HUES64 (cell line): ENCODE measurements around the gene FYN.
"Not testable (repeated sequence)": the region's sequence is repeated elsewhere in the genome, so short reads cannot be mapped to it uniquely, and the experiment has no call there.

Experiments used
- H3K27ac ChIP-seq: 2 replicates; pipeline ENCODE4 v1.7.0; 2013; ENCODE audit warnings: low read depth, low read length, inconsistent platforms
- H3K27me3 ChIP-seq: 2 replicates; pipeline ENCODE4 v1.6.1; 2013; ENCODE audit warnings: mild to moderate bottlenecking, low read length; ENCODE audit not compliant: insufficient read depth
- H3K36me3 ChIP-seq: 2 replicates; pipeline ENCODE4 v1.6.1; 2013; ENCODE audit warnings: mild to moderate bottlenecking, low read length; ENCODE audit not compliant: insufficient read depth
- H3K4me1 ChIP-seq: 2 replicates; pipeline ENCODE4 v1.6.1; 2013; ENCODE audit warnings: mild to moderate bottlenecking, low read length, moderate library complexity; ENCODE audit not compliant: insufficient read depth
- H3K4me3 ChIP-seq: 2 replicates; pipeline ENCODE4 v1.5.1; 2013; ENCODE audit warnings: mild to moderate bottlenecking, low read length, moderate library complexity
- H3K9ac ChIP-seq: 2 replicates; pipeline ENCODE4 v1.6.1; 2013; ENCODE audit warnings: mild to moderate bottlenecking, low read depth, low read length
- H3K9me3 ChIP-seq: 2 replicates; pipeline ENCODE4 v1.6.1; 2013; ENCODE audit warnings: low read depth, low read length; ENCODE audit not compliant: insufficient read depth
- WGBS: fragments of 150-250, 120-280 bp; methylation state at CpG from one replicate; pipeline ENCODE4 v1.1.7; 2013; ENCODE audit warnings: missing lambda C conversion rate; 5-methylcytosine and 5-hydroxymethylcytosine counted together

FYN gene

GRCh38 chr6:111900735-111901134 lies 27.5 kb upstream of the FYN start:
- H3K4me1 ChIP-seq, result peaks cover 14% of the 10 kb centered on the region
- no peaks in the 10 kb centered on the region for H3K9me3 ChIP-seq
- WGBS, result 90% methylated on average over 5 of the region's 5 CpGs
- no peak overlapping the region for H3K9ac ChIP-seq
- no peaks in the 10 kb centered on the region for H3K27me3 ChIP-seq
- no peak overlapping the region for H3K27ac ChIP-seq
- H3K4me3 ChIP-seq, result no peak overlapping the region
- no peaks in the 10 kb centered on the region for H3K36me3 ChIP-seq

- Histone ChIP-seq H3K9ac (no peak overlapping the region), H3K4me1 (peaks cover 14% of the 10 kb centered on the region), H3K27ac (no peak overlapping the region), H3K36me3 (no peaks in the 10 kb centered on the region), H3K9me3 (no peaks in the 10 kb centered on the region), H3K27me3 (no peaks in the 10 kb centered on the region), H3K4me3 (no peak overlapping the region)
- WGBS, result 94% methylated on average over 3 of the region's 3 CpGs
These were observed 26.3 kb upstream of the FYN start for GRCh38 chr6:111899531-111899930.

- H3K9ac ChIP-seq, result no peak overlapping the region
- WGBS, result 69% methylated on average over 4 of the region's 4 CpGs
- H3K4me3 ChIP-seq, result no peak overlapping the region
- H3K27ac ChIP-seq, result no peak overlapping the region
- H3K27me3 ChIP-seq, result no peaks in the 10 kb centered on the region
- no peaks in the 10 kb centered on the region for H3K9me3 ChIP-seq
- H3K4me1 ChIP-seq, result peaks cover 14% of the 10 kb centered on the region
- no peaks in the 10 kb centered on the region for H3K36me3 ChIP-seq
These were observed 25.2 kb upstream of the FYN start for GRCh38 chr6:111898452-111898851.

GRCh38 chr6:111894951-111895350 lies 21.7 kb upstream of the FYN start:
- Histone ChIP-seq H3K4me3 (no peak overlapping the region), H3K9me3 (no peaks in the 10 kb centered on the region), H3K4me1 (peaks cover 25% of the 10 kb centered on the region), H3K9ac (no peak overlapping the region), H3K27me3 (peaks cover 5% of the 10 kb centered on the region; the same call in 1 of the 2 replicates), H3K27ac (no peak overlapping the region), H3K36me3 (no peaks in the 10 kb centered on the region)
- WGBS, result no CpG with 5 or more reads among the region's 1 CpG

- no peak overlapping the region for H3K4me3 ChIP-seq
- no peaks in the 10 kb centered on the region for H3K9me3 ChIP-seq
- no peak overlapping the region for H3K27ac ChIP-seq
- H3K27me3 ChIP-seq, result peaks cover 5% of the 10 kb centered on the region; the same call in 1 of the 2 replicates
- peaks cover 30% of the 10 kb centered on the region for H3K4me1 ChIP-seq
- 93% methylated on average over 1 of the region's 2 CpGs for WGBS
- no peaks in the 10 kb centered on the region for H3K36me3 ChIP-seq
- H3K9ac ChIP-seq, result no peak overlapping the region
These were observed 21.0 kb upstream of the FYN start for GRCh38 chr6:111894272-111894671.

- no peak overlapping the region for H3K4me3 ChIP-seq
- WGBS, result 92% methylated on average over 4 of the region's 4 CpGs
- H3K4me1 ChIP-seq, result peaks cover 38% of the 10 kb centered on the region
These were observed 19.2 kb upstream of the FYN start for GRCh38 chr6:111892431-111892830.

GRCh38 chr6:111890988-111891387 lies 17.7 kb upstream of the FYN start:
- no peaks in the 10 kb centered on the region for H3K9me3 ChIP-seq

More at GRCh38 chr6:111892431-111892830, 19.2 kb upstream of the FYN start:
- no peaks in the 10 kb centered on the region for H3K9me3 ChIP-seq
- H3K9ac ChIP-seq, result no peak overlapping the region
- H3K36me3 ChIP-seq, result no peaks in the 10 kb centered on the region
- peaks cover 8% of the 10 kb centered on the region; the same call in 1 of the 2 replicates for H3K27me3 ChIP-seq
- H3K27ac ChIP-seq, result no peak overlapping the region

GRCh38 chr6:111888928-111889695 lies 15.9 kb upstream of the FYN start:
- H3K9ac ChIP-seq, result peak overlapping the region; percentile 2; the same call in 1 of the 2 replicates
- peak overlapping the region; percentile 47 for H3K4me3 ChIP-seq
- H3K27ac ChIP-seq, result peak overlapping the region; percentile 71
- no peaks in the 10 kb centered on the region for H3K36me3 ChIP-seq
- peaks cover 45% of the 10 kb centered on the region for H3K4me1 ChIP-seq
- peaks cover 10% of the 10 kb centered on the region; the same call in 1 of the 2 replicates for H3K27me3 ChIP-seq
- no peaks in the 10 kb centered on the region for H3K9me3 ChIP-seq
- WGBS, result 1% methylated on average over 10 of the region's 10 CpGs

More at GRCh38 chr6:111890988-111891387, 17.7 kb upstream of the FYN start:
- Histone ChIP-seq H3K36me3 (no peaks in the 10 kb centered on the region), H3K27me3 (peaks cover 10% of the 10 kb centered on the region; the same call in 1 of the 2 replicates), H3K27ac (no peak overlapping the region), H3K4me3 (no peak overlapping the region), H3K9ac (no peak overlapping the region), H3K4me1 (peaks cover 41% of the 10 kb centered on the region)

- 95% methylated on average over 2 of the region's 2 CpGs for WGBS
- peaks cover 51% of the 10 kb centered on the region for H3K4me1 ChIP-seq
- H3K9ac ChIP-seq, H3K4me3 ChIP-seq, H3K27ac ChIP-seq, H3K36me3 ChIP-seq, H3K9me3 ChIP-seq: not testable (repeated sequence)
- H3K27me3 ChIP-seq, result peaks cover 10% of the 10 kb centered on the region; the same call in 1 of the 2 replicates
These were observed 13.5 kb upstream of the FYN start for GRCh38 chr6:111886793-111887192.

- H3K9ac ChIP-seq, result no peak overlapping the region
- no peak overlapping the region for H3K27ac ChIP-seq
- no peak overlapping the region for H3K4me3 ChIP-seq
- peaks cover 6% of the 10 kb centered on the region; the same call in 1 of the 2 replicates for H3K27me3 ChIP-seq
- H3K4me1 ChIP-seq, result peaks cover 41% of the 10 kb centered on the region
- no peaks in the 10 kb centered on the region for H3K36me3 ChIP-seq
- 92% methylated on average over 3 of the region's 3 CpGs for WGBS
- no peaks in the 10 kb centered on the region for H3K9me3 ChIP-seq
These were observed 12.2 kb upstream of the FYN start for GRCh38 chr6:111885373-111886027.

- Histone ChIP-seq H3K9me3 (no peaks in the 10 kb centered on the region), H3K36me3 (no peaks in the 10 kb centered on the region), H3K4me1 (peaks cover 29% of the 10 kb centered on the region), H3K4me3 (no peak overlapping the region), H3K9ac (no peak overlapping the region), H3K27me3 (peaks cover 6% of the 10 kb centered on the region; the same call in 1 of the 2 replicates), H3K27ac (no peak overlapping the region)
- 64% methylated on average over 2 of the region's 2 CpGs for WGBS
These were observed 10.8 kb upstream of the FYN start for GRCh38 chr6:111884068-111884467.
